Measurements from ENCODE around the gene CPNE8. TPM values are rescaled to one million over a fixed set of nuclear protein-coding genes. Genes with fewer than 3 reads are reported as not detected.

CPNE8 gene
- total RNA-seq, 4 donors from 2014 or later = 11.1 to 35.2 (median 16.7) TPM

GRCh38 chr12:38932320-38932719 is 26.9 kb upstream of the CPNE8 start:
- no peak for DNase-seq
- no peak overlapping the region for H3K27ac ChIP-seq
- H3K27me3 ChIP-seq = no peaks in the 10 kb centered on the region
- no peaks in the 10 kb centered on the region for H3K9me3 ChIP-seq
- H3K36me3 ChIP-seq = no peaks in the 10 kb centered on the region
- no peak for TF ChIP-seq CTCF (IDR thresholded peaks at IDR 0.05)
- no peak for TF ChIP-seq POLR2A (IDR thresholded peaks at IDR 0.05)
- no peak overlapping the region for H3K4me3 ChIP-seq
- intact Hi-C loops (cut with DNase I; ENCODE audit: low total_unique reads) = no loop called here
- no peaks in the 10 kb centered on the region for H3K4me1 ChIP-seq

- Histone ChIP-seq H3K27ac (no peak overlapping the region), H3K36me3 (no peaks in the 10 kb centered on the region), H3K4me1 (no peaks in the 10 kb centered on the region), H3K9me3 (no peaks in the 10 kb centered on the region), H3K4me3 (no peak overlapping the region), H3K27me3 (no peaks in the 10 kb centered on the region)
- intact Hi-C loops (cut with DNase I; ENCODE audit: low total_unique reads) = no loop called here
- TF ChIP-seq POLR2A (IDR thresholded peaks at IDR 0.05) = no peak
- TF ChIP-seq CTCF (IDR thresholded peaks at IDR 0.05) = no peak
- DNase-seq = no peak
Observed at GRCh38 chr12:38931461-38931860, 26.1 kb upstream of the CPNE8 start.

- no peak for DNase-seq
- H3K27ac ChIP-seq = no peak overlapping the region
- no peaks in the 10 kb centered on the region for H3K4me1 ChIP-seq
- no peaks in the 10 kb centered on the region for H3K9me3 ChIP-seq
- H3K27me3 ChIP-seq = no peaks in the 10 kb centered on the region
- no peak overlapping the region for H3K4me3 ChIP-seq
- intact Hi-C loops (cut with DNase I; ENCODE audit: low total_unique reads) = no loop called here
- H3K36me3 ChIP-seq = no peaks in the 10 kb centered on the region
- no peak for TF ChIP-seq POLR2A (IDR thresholded peaks at IDR 0.05)
Observed at GRCh38 chr12:38930990-38931389, 25.6 kb upstream of the CPNE8 start.

- intact Hi-C loops (cut with DNase I; ENCODE audit: low total_unique reads) = no loop called here
- TF ChIP-seq POLR2A (IDR thresholded peaks at IDR 0.05) (no peak), CTCF (IDR thresholded peaks at IDR 0.05) (no peak)
Observed at GRCh38 chr12:38926501-38926900, 21.1 kb upstream of the CPNE8 start.

GRCh38 chr12:38921025-38921677 is 15.8 kb upstream of the CPNE8 start:
- intact Hi-C loops (cut with DNase I; ENCODE audit: low total_unique reads) = no loop called here

More at GRCh38 chr12:38926501-38926900, 21.1 kb upstream of the CPNE8 start:
- H3K27ac ChIP-seq = no peak overlapping the region
- H3K4me1 ChIP-seq = no peaks in the 10 kb centered on the region
- no peak overlapping the region for H3K4me3 ChIP-seq
- no peaks in the 10 kb centered on the region for H3K36me3 ChIP-seq
- H3K9me3 ChIP-seq = no peaks in the 10 kb centered on the region
- H3K27me3 ChIP-seq = no peaks in the 10 kb centered on the region
- no peak for DNase-seq

More at GRCh38 chr12:38921025-38921677, 15.8 kb upstream of the CPNE8 start:
- H3K4me3 ChIP-seq = no peak overlapping the region
- no peaks in the 10 kb centered on the region for H3K9me3 ChIP-seq
- no peak for DNase-seq
- H3K36me3 ChIP-seq = no peaks in the 10 kb centered on the region
- TF ChIP-seq CTCF (IDR thresholded peaks at IDR 0.05) (peak in 2 of 4 experiments; percentile 16 to 20), POLR2A (IDR thresholded peaks at IDR 0.05) (no peak)
- no peaks in the 10 kb centered on the region for H3K4me1 ChIP-seq
- H3K27ac ChIP-seq = no peak overlapping the region
- no peaks in the 10 kb centered on the region for H3K27me3 ChIP-seq
